A204.1 (cell line): ENCODE results near the gene PCBP3.
"Not testable (repeated sequence)": the region's sequence is repeated elsewhere in the genome, so short reads cannot be mapped to it uniquely, and the experiment has no call there.

ENCODE experiments used
- FAIRE-seq: peaks from 2 replicates; lab custom pipeline; 2012; peaks lifted over from hg19 to GRCh38; lab: Jason Lieb, UNC

PCBP3 gene

DNA sequence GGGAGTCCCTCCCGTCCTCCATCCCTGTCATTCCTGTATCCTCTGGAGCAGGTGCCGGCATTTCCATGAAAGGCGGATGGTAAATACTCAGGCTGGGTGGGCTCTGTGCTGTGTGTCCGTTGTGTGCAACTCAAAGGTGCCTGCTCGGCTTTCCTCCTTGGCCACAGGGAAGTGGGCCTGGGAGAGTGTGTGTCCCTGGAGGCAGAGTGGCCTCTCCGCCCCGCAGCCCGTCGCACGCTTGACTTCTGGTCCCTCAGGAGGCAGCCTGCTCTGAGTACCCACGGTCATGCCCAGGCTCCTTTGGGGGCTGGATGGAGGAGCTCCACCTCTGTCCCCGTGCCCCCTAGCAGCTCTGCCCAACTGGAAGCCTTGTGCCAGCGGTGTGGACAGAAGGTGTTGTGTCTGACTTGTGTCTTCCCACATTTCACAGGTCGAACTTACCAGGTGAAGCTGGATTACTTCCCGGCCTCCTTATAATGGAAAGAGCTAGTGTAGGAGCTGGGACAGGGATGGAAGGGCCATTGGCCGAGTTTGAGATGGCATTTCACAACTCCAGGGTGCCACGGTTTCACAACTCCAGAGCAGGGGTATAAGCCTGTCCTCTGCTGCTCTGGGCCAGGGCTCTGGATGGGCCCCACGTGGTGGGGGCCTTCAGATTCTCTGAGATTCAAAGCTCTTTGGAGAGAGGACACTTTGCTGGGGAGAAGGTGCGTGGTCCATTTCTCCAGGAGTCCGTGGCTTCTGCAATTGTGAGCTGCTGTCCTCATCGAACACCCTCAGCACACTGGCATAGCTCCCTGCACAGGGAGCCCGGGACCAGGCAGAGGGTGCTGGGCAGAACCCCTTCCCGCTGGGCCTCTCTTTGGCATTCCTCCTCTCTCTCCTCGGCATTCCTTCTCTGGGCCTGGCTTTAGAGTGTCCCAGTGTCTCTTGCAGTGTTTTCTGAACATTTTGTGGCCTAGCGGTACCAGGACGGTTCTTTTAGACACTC is 185.3 kb downstream of the PCBP3 start:
- no peak for FAIRE-seq

DNA sequence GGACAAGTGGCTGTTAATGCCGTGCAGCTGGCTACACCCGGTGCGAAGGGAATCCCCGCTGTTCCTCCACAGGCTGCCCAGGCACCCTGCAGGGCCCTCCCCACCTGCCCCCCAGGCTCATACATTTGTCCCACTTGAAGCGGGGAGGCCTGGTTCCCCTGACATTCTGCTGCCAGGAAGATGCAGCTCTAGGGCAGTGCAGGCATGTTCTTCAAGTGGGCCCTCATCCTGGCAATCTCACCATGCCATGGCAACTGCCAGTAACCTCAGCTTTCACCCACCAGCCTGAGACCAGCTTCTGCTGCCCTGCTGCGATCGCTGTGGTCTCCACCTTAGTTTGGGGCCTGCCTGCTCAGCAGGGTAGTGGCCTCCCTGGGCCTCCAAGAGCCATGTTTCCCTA is 186.1 kb downstream of the PCBP3 start:
- FAIRE-seq, result no peak

DNA sequence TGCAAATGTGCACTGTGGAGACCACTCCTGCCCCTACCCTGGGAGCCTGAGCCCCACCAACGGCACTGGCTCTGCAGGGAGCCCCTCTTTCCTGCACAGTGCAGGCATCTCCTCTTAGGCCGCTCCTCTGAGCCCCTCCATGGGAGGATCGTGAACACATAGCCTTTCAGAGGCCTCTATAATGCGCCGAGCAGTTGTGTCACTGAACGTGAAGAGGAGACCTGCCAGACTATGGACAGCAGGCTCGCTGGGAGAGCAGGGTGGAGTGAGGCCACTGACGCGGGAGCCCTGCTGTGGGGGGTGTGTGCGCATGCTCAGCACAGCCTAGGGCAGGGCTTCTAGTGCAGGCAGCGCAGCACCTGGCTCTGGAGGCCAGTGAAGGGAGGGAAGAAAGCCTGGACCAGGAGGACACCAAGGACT is 186.7 kb downstream of the PCBP3 start:
- no peak for FAIRE-seq

DNA sequence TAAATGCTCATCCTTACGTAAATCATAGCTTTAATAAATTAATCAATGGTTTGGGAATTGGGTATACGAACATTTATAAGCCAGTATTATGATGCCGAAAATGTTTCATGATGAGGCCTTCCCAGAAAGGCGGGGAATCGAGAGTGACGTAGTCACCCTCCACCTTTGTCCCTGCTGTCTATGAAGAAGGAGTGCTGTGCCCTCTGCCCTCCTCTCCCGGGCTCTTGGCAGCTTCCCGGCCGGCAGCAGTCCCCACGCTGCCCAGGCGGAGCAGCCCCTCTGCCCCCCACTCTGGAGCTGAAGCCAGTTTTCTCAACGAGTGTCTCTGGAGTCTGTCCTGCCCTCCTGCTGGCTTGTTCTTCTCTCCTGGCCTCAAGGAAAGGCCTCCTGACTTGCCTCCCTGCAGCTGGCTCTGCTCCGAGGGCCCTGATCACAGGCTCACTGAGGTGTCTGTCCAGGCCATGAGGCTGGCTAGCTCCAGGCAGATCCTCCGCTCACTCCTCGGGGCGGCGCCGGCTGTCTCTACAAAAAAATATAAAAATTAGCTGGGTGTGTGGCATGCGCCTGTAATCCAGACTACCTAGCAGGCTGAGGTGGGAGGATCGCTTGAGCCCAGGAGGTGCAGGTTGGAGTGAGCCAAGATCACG is 187.3 kb downstream of the PCBP3 start:
- no peak for FAIRE-seq

DNA sequence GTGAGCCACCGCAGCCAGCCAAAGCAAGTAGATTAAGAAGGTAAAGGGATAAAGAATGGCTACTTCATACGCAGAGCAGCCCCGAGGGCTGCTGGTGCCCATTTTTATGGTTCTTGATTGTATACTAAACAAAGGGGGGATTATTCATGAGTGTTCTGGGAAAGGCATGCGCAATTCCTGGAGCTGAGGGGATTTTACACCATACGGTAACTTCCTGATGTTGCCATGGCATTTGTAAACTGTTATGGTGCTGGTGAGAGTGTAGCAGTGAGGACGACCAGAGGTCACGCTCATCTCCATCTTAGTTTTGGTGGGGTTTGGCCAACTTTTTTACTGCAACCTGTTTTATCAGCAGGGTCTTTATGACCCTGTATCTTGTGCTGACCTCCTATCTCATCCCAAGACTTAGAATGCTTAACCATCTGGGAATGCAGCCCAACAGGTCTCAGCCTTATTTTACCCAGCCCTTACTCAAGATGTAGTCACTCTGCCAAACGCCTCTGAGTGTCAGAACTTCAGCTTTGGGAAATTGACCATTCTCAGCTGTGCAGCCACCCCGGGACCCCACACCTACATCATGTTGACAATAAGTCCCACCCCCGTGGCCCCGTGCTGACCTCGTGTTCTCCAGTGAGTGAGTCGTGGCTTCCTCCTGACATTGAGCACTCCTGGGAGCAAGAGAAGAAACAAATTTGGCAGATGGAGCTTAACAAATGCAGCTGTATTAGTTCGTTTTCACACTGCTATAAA is 188.6 kb downstream of the PCBP3 start:
- FAIRE-seq, result no peak

DNA sequence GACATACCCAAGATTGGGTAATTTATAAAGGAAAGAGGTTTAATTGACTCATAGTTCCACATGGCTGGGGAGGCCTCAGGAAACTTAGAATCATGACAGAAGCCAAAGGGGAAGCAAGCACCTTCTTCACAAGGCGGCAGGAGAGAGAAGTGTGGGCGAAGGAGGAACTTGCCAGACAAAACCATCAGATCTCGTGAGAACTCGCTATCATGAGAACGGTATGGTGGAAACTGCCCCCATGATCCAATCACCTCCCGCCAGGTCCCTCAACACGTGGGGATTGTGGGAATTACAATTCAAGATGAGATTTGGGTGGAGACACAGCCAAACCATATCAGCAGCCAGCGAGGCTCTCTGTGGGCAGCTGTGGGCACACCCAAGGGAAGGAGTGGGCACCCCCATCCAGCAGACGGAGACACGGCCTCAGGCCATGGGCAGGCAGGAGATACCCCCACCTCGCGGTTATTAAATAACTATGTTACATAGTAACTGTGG is 189.3 kb downstream of the PCBP3 start:
- not testable (repeated sequence) for FAIRE-seq

DNA sequence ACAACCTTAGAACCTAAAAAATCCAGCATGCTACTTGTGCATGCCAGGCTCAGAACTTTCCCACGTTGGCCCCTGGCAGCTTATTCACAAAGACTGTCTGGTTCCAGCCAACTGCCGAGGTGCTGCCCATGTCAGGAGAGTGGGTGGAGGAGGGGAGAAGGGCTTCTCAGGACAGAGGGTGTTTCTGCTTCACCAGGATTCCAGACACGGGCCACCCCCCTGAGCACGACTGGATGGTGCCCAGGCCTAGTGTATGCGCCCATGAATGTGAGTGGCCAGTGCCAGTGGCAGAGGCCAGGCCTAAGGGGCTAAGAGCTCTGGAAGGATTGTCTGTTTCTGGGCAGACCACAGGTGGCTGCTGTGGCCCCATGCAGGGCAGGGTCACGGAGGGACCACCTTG is 189.9 kb downstream of the PCBP3 start:
- no peak for FAIRE-seq

DNA sequence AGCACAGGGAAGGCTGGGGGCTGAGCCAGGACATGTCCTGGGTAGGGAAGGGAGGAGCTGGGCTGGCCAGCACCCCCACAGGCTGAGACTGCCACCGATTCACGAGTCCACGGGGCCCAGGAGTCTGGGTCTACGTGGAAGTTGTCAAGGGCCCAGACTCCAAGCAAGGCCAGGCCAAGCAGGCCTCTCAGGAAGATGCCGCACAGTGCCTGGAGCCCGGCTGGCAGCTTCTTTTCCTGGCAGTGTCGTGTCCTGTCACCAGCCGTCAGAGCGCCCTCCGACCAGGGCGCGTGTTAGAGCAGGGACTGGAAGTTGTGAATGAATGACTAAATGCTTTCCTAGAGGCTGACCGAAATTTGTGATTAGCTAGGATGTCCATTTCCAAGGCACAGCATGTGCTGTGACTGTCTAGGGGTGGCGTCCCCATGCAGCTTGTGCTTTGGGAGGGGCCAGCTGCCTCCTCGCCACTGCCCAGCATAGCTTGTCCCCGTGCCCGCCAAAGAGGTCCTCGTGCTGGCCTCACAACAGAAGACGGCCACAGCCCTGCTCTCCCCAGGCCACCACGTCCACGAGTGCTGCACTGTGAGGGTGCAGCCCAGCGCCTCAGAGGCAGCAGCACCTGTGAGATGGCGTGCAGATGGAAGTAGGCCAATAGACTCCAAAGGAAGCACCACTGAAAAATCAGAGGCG is 190.6 kb downstream of the PCBP3 start:
- FAIRE-seq, result no peak

DNA sequence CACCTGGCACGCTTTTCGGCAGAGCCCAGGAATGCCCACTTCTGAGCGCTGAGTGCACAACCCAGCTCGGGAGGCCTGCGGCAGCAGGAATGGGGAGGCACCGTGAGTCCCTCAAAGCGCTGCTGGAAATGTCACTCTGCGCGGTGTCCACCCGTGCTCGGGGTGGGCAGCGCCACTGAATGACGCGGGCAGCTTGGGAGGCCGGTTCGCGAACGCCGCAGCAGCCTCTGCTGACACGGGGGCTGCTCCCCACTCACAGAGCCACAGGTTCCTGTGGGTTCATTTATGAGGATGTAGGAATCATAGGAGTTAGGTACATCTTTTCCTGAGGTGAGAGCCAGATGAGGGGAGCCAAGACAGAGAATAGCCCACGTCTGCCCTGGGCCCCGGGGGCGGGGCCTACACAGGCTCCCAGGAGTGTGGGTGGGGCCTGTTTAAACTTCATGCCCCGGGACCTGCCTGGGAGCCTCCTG is 191.3 kb downstream of the PCBP3 start:
- no peak for FAIRE-seq

DNA sequence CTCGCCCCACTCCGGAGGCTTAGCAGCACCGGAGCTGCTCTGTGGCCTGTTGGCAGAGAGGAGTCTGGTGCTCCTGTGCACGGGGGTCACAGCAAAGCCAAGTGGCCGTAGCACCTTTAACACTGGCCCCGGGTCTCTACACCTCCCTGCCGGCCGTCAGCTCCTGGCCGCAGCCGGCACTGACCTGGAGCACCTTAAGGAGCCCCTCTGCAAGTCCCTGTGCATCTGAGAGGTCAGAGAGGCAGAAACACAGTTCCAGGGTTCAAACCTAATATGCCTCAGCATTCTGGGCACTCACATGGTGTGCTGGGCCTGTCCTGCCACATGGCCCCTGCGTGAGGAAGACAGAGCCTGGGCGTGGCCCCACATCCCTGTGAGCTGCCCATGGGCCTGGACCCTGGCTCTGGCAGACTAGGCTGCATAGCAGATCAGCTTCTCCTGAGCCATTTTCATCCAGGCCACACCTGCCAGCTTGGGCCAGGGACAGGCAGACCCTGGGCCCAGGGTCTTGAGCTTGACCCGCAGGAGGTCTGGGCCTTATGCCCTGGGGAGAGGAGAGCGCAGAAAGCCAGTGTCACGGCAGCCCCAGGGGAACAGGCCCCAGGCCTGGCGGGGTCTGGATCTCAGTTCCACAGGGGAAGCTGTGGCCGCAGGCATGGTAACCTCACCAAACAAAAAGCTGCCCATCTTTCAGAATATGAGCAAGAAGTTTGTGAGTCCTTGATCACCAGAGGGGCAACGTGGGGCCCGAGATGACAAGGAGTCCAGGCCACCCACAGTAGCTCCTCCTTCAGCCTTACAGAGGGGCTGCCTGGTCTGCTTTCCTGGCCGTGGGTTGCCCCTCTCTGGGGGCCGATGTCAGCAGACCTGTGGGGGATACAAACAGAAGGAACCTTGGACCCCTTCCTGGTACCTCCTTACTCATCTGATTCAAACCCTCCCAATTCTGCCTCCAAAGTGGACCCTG is 192.1 kb downstream of the PCBP3 start:
- FAIRE-seq, result no peak

DNA sequence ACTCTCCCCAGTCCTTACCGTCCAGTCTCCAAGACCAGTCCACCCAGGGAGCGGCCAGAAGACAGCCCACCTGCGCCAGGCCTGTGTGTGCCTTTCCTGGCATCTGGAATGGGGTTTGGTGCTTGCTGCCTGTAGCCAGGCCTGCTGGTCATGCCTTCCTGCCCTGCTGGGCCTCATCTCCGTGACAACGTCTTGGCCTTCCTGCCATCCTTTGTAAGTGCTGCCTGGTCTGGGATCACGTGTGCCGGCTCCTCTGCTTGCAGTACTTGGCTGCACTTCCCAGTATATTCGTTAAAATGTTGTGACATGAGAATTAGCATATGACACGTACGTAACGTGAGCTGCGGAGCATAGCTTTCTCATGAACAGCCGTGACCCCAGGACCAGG is 192.7 kb downstream of the PCBP3 start:
- no peak for FAIRE-seq

DNA sequence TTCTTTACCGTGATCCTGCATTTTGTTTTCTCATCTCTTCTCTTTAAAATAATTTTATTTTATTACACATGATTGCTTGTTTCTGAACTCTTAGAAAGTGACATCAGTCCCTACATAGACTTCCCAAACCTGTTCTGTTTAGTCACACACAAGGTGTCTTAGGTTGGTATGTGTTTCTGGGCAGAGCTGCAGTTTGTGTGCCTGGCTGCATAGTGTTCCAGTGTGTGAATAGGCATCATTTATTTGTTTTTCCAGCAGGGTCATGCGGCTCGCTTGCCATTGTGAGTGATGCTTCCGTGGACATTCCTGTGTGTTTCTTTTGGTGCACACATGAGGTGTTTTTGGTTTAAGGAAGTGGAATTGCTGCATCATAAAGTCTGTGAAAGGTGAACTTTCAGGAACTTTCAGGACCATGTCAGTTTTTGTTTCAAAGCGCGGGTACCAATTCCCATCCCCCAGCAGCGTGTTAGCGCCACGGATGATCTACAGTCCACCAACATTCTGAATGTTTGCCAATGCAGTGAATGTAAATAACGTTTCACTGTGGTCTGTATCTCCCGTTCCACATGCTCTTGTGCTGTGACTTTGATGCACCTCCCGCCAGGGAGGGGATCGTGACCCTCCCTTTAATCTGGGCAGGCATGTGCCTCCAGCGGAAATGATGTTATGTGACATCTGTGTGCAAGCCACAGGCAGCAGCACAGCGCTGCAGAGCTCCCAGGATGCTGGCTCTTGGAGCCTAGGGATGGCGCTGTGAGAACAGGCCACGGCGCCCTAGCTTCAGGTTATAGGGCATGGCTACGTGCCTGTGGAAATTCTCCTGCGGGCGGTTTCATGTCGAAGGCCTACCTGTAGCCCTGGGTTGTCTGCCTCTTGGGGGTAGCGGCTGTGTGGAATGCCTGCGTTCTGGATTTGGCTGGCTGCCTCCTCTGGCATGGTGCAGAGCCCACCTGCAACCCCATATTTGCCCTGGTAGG is 193.5 kb downstream of the PCBP3 start:
- no peak for FAIRE-seq

DNA sequence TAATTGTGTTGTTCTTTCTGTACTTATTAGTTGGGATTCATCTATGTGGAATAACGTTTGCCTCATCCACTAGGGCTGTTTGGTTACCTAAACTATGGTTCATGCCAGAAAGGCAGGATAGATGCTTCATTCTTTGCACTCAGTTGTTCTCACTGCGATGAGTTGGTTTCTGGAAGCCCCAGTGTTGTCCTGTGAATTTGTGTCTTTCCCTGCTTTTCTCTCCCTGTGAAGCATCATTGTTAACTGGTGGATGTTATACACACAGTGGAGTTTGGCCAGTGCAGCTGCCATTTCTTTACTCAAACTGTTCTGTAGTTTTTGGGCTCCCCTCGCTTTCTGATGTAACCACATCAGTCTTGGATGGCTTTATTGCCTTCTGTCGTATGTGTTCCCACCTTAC is 194.4 kb downstream of the PCBP3 start:
- no peak for FAIRE-seq

DNA sequence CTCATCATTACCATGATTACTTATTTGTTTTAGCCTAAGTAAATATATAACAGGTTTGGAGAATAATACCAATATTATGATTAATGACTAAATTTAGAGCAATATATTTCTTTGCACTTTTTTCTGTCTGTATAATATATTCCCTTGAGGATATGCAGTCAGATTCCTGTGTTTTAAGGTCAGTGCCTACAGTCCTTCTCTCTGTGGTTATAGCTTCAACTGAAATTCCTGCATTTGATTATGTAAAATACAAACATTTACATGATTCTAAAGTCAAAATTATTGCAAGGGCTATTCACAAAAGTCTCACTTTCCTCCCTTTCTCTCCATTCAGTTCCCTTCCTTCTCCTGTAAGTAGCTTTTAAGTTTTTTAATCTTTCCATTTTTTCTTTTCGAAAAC is 195.1 kb downstream of the PCBP3 start:
- peak; percentile 14 for FAIRE-seq

DNA sequence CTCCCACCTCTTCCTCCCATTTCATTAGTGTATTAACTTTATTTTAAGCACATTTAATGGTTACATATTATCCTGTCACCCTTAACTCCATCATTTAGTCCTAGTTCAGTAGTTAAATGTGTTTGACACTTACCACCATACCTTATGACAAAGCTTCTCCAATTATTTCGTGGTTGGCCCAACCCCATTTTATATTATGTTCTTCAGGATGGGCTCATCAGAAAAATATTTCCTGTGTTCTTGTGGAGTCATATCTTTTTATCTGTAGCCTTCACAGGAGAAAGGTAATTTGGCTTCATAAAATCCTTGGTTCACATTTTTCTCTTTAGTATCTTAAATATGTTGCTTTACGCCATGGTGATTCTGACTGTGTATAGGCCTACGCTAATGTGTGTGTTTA is 195.7 kb downstream of the PCBP3 start:
- no peak for FAIRE-seq

DNA sequence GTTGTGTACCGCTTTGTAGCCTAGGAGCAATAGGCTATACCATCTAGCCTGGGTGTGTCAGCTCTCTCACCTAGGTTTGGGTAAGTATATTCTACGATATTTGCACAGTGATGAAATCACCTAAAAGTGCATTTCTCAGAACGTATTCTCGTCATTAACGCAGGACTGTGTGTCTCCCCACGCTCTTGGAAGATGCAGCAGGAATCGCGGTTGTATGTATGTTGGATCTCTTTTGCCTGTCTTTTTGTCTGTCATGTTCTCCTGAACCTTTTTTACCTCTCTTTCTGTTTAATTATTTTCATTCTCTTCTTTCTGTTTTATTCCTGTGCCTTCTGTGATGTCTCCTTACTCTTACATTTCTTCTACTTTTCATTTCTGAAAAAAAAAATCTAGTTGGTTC is 197.5 kb downstream of the PCBP3 start:
- FAIRE-seq, result no peak

DNA sequence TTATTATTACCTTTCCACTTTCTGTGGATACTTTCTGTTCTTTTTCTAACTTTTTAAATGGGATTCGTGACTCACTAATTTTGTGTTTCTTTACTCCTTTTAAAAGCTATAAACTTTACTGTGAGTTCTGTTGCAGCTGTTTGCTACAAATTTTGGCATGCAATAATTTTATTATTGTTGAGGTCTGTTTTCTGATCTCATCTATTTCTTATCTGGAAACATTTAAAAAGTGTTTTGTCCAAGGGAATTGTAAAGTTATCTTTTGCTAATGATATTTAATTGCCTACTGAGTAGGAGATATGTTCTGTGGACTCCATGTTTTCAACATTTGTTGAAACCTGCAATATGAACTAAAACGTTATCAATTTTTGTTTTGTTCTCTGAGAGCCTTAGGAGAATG is 199.9 kb downstream of the PCBP3 start:
- no peak for FAIRE-seq

DNA sequence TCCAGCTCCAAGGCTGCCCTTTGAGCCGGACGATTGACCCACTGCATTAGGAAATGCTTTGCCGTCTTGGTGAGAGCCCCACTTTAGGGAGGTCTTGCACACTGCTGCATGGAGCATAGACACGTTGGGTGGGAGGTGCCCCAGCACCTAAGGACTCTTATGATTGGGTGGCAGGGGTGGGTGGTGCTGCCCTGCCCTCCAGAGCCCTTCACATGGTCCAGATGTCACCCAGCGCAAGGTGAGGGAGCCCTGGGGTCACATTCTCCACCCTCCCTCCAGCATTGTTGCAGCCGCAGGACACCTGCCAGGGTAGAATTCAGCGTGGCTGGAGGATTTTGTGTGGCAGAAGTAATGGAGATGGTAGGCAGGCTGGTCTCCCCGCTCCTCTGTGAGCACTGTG is 200.7 kb downstream of the PCBP3 start:
- FAIRE-seq, result no peak

DNA sequence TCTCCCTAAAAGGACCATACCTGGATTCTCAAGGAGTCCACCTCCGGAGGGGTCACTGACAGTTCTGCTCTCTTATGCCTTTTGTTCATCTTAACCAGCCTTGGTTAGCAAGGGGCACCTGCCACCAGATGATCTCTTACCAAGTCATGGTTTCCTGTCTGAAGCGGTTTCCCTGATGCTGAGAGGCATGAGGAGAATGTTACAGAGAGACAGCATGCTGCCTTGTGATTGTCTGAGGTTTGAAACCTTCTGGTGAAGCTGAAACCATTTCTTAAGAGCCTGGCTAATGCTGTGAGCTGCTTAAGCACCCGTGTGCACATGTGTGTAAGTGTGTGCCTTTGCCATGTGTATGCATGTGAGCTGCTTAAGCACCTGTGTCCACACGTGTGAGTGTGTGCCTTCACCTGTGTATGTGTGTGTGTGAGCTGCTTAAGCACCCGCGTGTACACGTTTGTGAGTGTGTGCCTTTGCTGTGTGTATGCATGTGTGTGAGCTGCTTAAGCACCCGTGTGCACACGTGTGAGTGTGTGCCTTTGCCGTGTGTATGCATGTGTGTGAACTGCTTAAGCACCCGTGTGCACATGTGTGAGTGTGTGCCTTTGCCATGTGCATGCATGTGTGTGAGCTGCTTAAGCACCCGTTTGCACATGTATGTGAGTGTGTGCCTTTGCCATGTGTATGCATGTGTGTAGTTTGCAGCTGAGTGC is 201.7 kb downstream of the PCBP3 start:
- no peak for FAIRE-seq
